IPS-20b (cell line): ENCODE results near the gene KLHDC7B.

Experiments used
- H3K27ac ChIP-seq: one replicate; pipeline ENCODE4 v1.5.1; 2013; ENCODE audit warnings: low read length
- H3K27me3 ChIP-seq: 2 replicates; pipeline ENCODE4 v1.6.1; 2013; ENCODE audit warnings: mild to moderate bottlenecking, low read length, inconsistent platforms; ENCODE audit not compliant: insufficient read depth
- H3K36me3 ChIP-seq: 2 replicates; pipeline ENCODE4 v1.6.1; 2013; ENCODE audit warnings: low read depth, mild to moderate bottlenecking, inconsistent platforms, low read length, moderate library complexity; ENCODE audit not compliant: insufficient read depth
- H3K4me1 ChIP-seq: 2 replicates; pipeline ENCODE4 v1.6.1; 2013; ENCODE audit warnings: mild to moderate bottlenecking, control low read depth, inconsistent platforms, low read length, moderate library complexity; ENCODE audit not compliant: insufficient read depth
- H3K4me3 ChIP-seq: 2 replicates; pipeline ENCODE4 v1.5.1; 2013; ENCODE audit warnings: mild to moderate bottlenecking, low read length, inconsistent platforms
- H3K9ac ChIP-seq: 2 replicates; pipeline ENCODE4 v1.6.1; 2013; ENCODE audit warnings: low read depth, mild to moderate bottlenecking, inconsistent platforms, low read length, moderate library complexity
- H3K9me3 ChIP-seq: 2 replicates; pipeline ENCODE4 v1.6.1; 2013; ENCODE audit warnings: mild to moderate bottlenecking, low read depth, low read length, inconsistent platforms; ENCODE audit not compliant: insufficient read depth

The KLHDC7B gene

DNA sequence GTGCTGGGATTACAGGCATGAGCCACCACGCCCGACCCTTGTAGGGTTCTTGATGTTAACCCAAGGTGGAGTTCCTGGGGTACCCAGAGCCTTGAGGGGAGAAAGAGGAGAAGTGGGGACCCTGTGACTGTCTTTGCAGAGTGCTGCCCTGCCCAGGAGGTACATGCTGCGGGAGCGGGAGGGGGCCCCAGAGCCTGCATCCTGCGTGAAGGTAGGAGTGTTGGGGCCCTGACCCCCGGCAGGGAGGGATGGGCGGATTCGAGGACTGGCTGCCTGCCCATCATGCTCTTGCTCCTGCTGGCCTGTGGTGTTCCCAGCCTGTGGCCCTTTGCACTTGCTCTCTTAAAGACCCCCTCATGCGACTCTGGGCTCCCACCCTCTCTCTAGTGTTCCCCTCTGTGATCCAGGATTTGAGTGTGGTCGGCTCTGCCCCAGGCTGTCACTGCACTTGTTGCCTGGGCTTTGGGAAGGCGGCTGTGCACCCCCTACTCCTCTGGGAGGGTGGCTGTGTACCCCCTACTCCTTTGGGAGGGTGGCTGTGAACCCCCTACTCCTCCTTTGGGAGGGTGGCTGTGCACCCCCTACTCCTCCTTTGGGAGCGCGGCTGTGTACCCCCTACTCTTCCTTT is 24.8 kb upstream of the KLHDC7B start:
- Histone ChIP-seq H3K4me1 (no peaks in the 10 kb centered on the region), H3K4me3 (no peak overlapping the region), H3K9me3 (no peaks in the 10 kb centered on the region), H3K36me3 (peaks cover 73% of the 10 kb centered on the region), H3K9ac (no peak overlapping the region), H3K27ac (no peak overlapping the region), H3K27me3 (no peaks in the 10 kb centered on the region)

DNA sequence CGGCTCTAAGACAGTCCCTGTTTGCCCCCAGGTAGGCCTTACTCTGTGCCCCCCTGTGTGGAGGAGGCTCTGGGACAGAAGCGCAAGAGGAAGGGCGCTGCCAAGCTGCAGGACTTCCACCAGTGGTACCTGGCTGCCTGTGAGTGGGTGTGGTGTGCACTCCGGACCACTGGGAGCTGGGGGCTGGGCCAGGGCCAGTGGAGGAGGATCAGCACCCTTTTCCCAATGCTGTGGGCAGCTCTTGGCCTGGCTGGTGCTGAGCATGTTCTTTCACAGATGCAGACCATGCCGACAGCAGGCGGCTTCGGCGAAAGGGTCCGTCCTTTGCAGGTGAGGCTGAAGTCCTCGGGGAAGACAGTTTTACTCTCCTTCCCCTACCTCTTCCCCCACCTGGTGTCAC is 24.0 kb upstream of the KLHDC7B start:
- Histone ChIP-seq H3K27me3 (peaks cover 4% of the 10 kb centered on the region), H3K9ac (no peak overlapping the region), H3K27ac (no peak overlapping the region), H3K4me3 (no peak overlapping the region), H3K36me3 (peaks cover 65% of the 10 kb centered on the region), H3K4me1 (peaks cover 2% of the 10 kb centered on the region; the same call in 1 of the 2 replicates), H3K9me3 (no peaks in the 10 kb centered on the region)

DNA sequence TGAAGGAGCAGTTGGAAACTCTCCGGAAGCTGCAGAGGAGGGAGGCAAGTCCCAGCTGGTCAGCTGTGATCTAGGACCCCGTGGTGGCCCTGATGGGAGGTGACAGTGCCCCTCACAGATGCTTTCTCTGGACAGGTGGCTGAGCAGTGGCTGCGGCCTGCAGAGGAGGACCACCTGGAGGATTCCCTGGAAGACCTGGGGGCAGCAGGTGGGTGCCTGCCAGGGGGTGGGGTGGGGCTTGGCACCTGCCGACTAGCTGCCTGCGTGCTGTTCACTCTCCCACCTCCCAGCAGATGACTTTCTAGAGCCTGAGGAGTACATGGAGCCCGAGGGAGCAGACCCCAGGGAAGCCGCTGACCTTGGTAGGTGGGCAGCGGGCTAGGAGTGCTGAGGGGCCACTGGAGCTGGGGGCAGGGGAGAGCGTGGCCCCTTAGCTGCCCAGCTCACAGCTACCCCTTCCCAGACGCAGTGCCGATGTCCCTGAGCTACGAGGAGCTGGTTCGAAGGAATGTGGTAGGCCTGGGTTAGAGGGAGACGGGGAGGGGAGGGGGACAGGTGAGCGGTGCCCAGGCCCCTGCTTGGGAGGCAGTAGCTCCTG is 23.4 kb upstream of the KLHDC7B start:
- Histone ChIP-seq H3K9me3 (no peaks in the 10 kb centered on the region), H3K4me3 (no peak overlapping the region), H3K27me3 (peaks cover 10% of the 10 kb centered on the region), H3K4me1 (peaks cover 3% of the 10 kb centered on the region; the same call in 1 of the 2 replicates), H3K36me3 (peaks cover 62% of the 10 kb centered on the region), H3K9ac (no peak overlapping the region), H3K27ac (no peak overlapping the region)

DNA sequence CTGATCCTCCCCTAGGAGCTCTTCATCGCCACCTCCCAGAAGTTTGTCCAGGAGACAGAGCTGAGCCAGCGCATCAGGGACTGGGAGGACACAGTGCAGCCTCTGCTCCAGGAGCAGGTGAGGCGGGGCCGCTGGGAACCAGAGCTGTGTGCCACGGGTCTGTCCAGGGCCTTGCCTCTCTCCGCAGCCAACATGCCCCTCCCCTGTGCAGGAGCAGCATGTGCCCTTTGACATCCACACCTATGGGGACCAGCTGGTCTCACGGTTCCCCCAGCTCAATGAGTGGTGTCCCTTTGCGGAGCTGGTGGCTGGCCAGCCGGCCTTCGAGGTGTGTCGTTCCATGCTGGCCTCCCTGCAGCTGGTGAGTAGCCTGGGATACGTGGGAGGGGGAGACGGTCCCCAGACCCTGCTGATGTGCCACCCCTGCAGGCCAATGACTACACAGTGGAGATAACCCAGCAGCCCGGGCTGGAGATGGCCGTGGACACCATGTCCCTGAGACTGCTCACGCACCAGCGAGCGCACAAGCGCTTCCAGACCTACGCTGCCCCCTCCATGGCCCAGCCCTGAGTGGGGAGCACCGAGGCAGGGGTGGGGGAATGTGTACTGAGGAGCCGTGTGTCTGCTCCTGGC is 22.8 kb upstream of the KLHDC7B start:
- Histone ChIP-seq H3K4me3 (no peak overlapping the region), H3K27me3 (peaks cover 16% of the 10 kb centered on the region), H3K9ac (no peak overlapping the region), H3K27ac (no peak overlapping the region), H3K36me3 (peaks cover 56% of the 10 kb centered on the region), H3K9me3 (no peaks in the 10 kb centered on the region), H3K4me1 (peaks cover 3% of the 10 kb centered on the region; the same call in 1 of the 2 replicates)

DNA sequence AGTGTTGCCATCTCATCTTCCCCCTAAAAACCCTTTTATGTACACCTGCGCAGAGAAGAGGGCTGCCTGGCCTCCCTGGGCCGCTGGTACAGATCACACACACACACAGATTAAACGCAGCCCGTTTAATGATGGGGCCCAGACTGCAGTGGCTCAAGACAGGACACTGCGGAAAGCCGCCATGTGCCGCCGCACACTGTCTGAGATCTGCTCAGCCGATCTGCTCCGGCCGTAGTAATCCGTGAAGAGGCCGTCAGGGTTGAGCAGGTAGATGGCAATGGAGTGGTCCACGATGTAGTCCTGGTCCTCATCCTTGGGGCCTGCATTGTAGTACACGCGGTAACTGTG is 22.3 kb upstream of the KLHDC7B start:
- Histone ChIP-seq H3K36me3 (peaks cover 51% of the 10 kb centered on the region), H3K4me1 (peaks cover 3% of the 10 kb centered on the region; the same call in 1 of the 2 replicates), H3K9me3 (no peaks in the 10 kb centered on the region), H3K9ac (no peak overlapping the region), H3K4me3 (no peak overlapping the region), H3K27ac (no peak overlapping the region), H3K27me3 (peaks cover 21% of the 10 kb centered on the region)

DNA sequence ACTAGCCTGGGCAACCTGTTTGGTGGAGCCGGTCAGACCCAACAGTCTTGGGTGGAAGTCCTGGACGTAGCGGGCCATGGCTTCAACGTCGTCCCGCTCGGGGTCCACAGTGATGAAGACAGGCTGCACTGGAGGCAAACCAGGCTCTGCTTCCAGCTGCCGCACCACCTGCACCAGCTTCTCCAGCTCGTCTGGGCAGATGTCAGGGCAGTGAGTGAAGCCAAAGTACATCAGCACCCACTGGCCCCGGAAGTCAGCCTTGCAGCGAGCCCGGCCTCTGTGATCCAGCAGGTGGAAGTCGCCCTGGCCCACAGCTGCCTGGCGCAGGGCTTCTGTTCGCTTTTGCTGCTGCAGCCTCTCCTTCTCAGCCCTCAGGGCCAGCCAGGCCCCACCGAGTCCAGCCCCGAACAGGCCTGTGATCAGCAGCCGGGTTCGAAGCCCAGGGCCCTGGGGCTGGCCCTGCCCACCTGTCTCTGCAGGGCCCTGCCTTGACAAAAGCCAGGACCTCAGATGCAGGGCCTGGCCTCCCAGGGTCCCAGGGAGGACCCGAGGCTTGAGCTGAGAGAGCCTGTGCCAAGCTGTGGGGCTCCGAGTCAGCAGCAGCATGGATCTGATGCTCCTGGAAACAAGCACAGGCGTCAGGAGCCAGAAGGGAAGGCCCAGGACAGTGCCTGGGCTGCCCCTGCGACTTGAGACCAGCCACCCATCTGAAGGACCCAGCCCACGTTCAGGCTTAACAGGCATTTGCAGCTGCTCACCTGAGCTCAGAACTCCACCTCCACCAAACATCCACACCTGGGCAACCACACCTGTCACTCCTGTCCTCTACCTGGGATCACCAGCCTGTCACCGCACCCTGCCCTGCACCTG is 21.7 kb upstream of the KLHDC7B start:
- Histone ChIP-seq H3K4me1 (peaks cover 3% of the 10 kb centered on the region; the same call in 1 of the 2 replicates), H3K27me3 (peaks cover 27% of the 10 kb centered on the region), H3K27ac (no peak overlapping the region), H3K36me3 (peaks cover 44% of the 10 kb centered on the region), H3K9me3 (no peaks in the 10 kb centered on the region), H3K9ac (0 out of 2 replicates have a peak overlapping the region, but pooled peaks have one; percentile 83), H3K4me3 (peak overlapping the region; percentile 77)

DNA sequence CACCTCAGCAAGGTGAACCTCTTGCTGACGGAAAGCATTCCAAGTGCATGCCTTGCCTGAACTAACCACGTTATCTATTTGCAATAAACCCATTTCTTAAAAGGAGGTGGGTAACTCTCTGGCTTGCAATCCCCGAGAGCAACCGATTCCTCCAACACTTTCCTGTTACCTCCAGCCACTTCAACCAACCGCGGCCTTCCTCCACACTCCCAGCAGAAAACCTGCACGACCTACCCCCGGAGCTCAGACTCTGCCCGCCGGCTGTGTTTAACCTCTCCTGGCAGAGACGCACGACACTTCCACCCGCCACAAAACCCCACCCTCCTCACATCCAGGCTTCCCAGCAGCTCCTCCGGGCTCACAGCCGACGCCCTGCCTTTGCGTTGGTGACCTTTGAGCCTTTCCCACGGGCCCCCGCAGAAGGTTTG is 21.0 kb upstream of the KLHDC7B start:
- Histone ChIP-seq H3K9me3 (no peaks in the 10 kb centered on the region), H3K36me3 (peaks cover 38% of the 10 kb centered on the region), H3K27me3 (peaks cover 33% of the 10 kb centered on the region), H3K9ac (peak overlapping the region; percentile 83; the same call in 1 of the 2 replicates), H3K4me3 (peak overlapping the region; percentile 77), H3K4me1 (peaks cover 3% of the 10 kb centered on the region; the same call in 1 of the 2 replicates), H3K27ac (no peak overlapping the region)

DNA sequence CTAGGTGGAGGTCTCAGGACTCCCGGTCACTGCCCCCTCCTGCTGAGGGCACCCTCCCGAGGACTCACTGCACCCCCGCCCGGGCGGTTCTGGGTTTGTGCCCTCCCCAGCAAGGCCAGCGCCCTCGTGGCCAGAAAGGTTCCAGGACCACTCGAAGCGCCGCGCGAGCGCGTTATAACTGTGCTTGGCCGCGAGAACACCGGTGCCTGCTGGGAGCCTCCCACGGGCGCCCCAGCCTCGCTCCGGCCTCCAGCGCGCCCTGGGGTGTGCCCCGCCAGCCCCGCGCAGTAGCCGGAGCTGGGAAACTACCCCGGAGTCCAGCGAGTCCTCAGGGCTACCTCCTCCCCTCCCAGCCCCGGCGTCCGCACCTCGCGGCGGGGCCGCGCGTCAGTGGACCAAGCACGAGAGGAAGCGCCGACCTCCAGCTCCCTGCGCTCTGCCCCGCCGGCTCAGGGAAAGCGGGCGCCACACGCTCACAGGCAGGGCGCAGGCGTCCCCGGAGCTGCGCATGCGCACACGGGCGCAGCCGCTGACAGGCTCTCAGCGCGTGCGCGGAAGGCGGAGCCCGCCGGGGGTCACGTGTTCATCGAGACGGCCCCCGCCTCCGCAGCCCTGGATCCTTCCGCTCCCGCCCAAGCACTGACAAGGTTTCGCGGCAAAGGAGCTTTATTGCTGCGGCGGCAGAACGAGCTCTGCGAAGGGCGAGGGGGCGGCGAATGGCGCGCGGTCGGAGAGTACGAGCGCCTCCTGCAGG is 20.4 kb upstream of the KLHDC7B start, which contains the start of gene SCO2:
Gene SCO2 (minus strand): TSS at position 495 of the 754 bp plus-strand sequence. CDS start 1,187 bp downstream, outside the sequence.
- H3K4me1 ChIP-seq = peaks cover 3% of the 10 kb centered on the region; the same call in 1 of the 2 replicates
- H3K36me3 ChIP-seq = peaks cover 37% of the 10 kb centered on the region
- H3K27ac ChIP-seq = no peak within 1 kb of the TSS

DNA sequence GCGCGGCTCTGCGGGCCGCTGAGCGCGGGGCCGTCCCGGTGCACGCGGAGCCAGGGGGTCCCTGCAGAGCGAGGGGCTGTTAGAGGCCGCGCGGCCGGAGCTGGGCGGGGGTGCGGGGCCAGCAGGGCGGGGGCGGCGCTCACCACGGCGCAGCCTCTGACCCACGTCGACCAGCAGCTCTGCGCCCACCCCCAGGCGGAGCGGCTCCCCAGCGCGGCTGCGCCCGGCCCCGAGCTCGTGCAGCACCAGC is 19.9 kb upstream of the KLHDC7B start:
- no peak overlapping the region for H3K27ac ChIP-seq
- peak overlapping the region; percentile 77; the same call in 1 of the 2 replicates for H3K4me3 ChIP-seq
- H3K9ac ChIP-seq = peak overlapping the region; percentile 64; the same call in 1 of the 2 replicates
- H3K27me3 ChIP-seq = peaks cover 44% of the 10 kb centered on the region
- H3K36me3 ChIP-seq = peaks cover 35% of the 10 kb centered on the region
- H3K9me3 ChIP-seq = no peaks in the 10 kb centered on the region
- peaks cover 3% of the 10 kb centered on the region; the same call in 1 of the 2 replicates for H3K4me1 ChIP-seq

More for the DNA sequence above, 20.4 kb upstream of the KLHDC7B start, which contains the start of gene SCO2:
- Histone ChIP-seq H3K9ac (peak within 1 kb of the TSS; percentile 83; the same call in 1 of the 2 replicates), H3K4me3 (peak within 1 kb of the TSS; percentile 77), H3K9me3 (no peaks in the 10 kb centered on the region), H3K27me3 (peaks cover 39% of the 10 kb centered on the region)

DNA sequence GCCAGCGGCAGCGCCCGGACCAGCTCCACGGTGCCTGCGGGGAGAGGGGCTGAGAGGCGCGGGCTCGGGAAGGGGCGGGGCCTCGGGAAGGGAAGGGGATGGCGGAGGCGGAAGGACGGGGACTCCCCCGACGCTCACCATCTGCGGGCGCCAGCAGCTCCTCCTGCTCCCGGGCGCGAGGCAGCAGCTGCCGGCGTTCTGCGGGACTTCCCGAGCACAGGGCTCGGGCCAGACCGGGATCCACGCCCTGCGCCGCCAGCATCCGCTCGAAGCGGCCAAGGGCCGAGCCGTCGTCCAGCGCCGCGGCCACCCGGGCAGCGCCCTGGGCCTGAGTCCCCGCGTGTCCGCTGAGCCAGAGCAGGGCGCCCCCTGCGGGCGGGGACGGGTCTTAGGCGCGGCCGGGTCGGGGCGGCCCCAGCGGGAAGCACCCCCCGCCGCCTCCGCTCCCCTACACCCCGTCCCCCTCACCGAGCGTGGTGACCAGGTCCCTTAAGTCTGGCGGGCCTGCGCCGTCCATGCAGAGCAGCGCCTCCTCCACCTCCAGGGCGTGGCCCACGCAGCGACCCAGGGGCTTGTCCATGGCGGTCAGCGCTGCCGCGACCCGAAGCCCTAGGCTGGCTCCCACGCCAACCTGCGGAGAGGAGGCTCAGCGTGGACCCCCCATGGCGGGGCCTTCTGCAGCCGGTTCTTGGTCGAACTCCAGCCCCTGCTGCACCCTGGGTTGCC is 19.4 kb upstream of the KLHDC7B start:
- Histone ChIP-seq H3K36me3 (peaks cover 30% of the 10 kb centered on the region), H3K27me3 (peaks cover 49% of the 10 kb centered on the region), H3K9ac (peak overlapping the region; percentile 64; the same call in 1 of the 2 replicates), H3K9me3 (no peaks in the 10 kb centered on the region), H3K4me3 (peak overlapping the region; percentile 77), H3K4me1 (peaks cover 3% of the 10 kb centered on the region; the same call in 1 of the 2 replicates), H3K27ac (no peak overlapping the region)
